Natural killer cell (primary cell): ENCODE results near the gene GLIS2. TPM values are rescaled to one million over a fixed set of nuclear protein-coding genes. Genes with fewer than 3 reads are reported as not detected.

Source experiments
- ATAC-seq, 3 donors: fragments of 150-1000 bp in 2 of 3; fragments of 200-7000 bp in 1 of 3; cut with Tn5 transposase; 1 replicate in 1 of 3; 2 replicates in 2 of 3; pipeline ENCODE4 v1.10.0; 2021; ENCODE audit warnings: mild to moderate bottlenecking in 2 of 3, moderate library complexity in 2 of 3
- DNase-seq, 2 donors: peaks; one replicate each; pipeline versions ENCODE4 v3.0.0 to v3.0.0-alpha.2; 2013 to 2021; ENCODE audit warnings: mixed read lengths in 1 of 2
- H3K27ac ChIP-seq: one replicate; pipeline ENCODE4 v1.5.1; 2013; ENCODE audit warnings: mild to moderate bottlenecking, low read length
- H3K27me3 ChIP-seq: one replicate; pipeline ENCODE4 v1.6.1; 2013; ENCODE audit warnings: low read length; ENCODE audit not compliant: control insufficient read depth, insufficient read depth
- H3K36me3 ChIP-seq: one replicate; pipeline ENCODE4 v1.6.1; 2013; ENCODE audit warnings: low read length; ENCODE audit not compliant: control insufficient read depth, insufficient read depth
- H3K4me1 ChIP-seq: one replicate; pipeline ENCODE4 v1.6.1; 2013; ENCODE audit warnings: low read length; ENCODE audit not compliant: control insufficient read depth, insufficient read depth
- H3K4me3 ChIP-seq: one replicate; pipeline ENCODE4 v1.5.1; 2013; ENCODE audit warnings: low read length
- H3K9me3 ChIP-seq: one replicate; pipeline ENCODE4 v1.6.1; 2013; ENCODE audit warnings: low read length; ENCODE audit not compliant: control insufficient read depth, insufficient read depth
- H3K27ac Mint-ChIP-seq, 2 donors: one replicate each; pipeline ENCODE4 v1.8.0; 2022; ENCODE audit warnings: mild to moderate bottlenecking in 2 of 2, mixed read lengths in 2 of 2, moderate library complexity in 1 of 2
- H3K27me3 Mint-ChIP-seq, 2 donors: one replicate each; pipeline ENCODE4 v1.8.0; 2022; ENCODE audit warnings: low read depth in 2 of 2, mixed read lengths in 2 of 2
- H3K36me3 Mint-ChIP-seq: one replicate; pipeline ENCODE4 v1.8.0; 2022; ENCODE audit warnings: mixed read lengths
- H3K4me1 Mint-ChIP-seq, 2 donors: one replicate each; pipeline ENCODE4 v1.8.0; 2022; ENCODE audit warnings: mixed read lengths in 2 of 2
- H3K4me3 Mint-ChIP-seq: one replicate; pipeline ENCODE4 v1.8.0; 2022; ENCODE audit warnings: mild to moderate bottlenecking, moderate library complexity, mixed read lengths
- H3K9me3 Mint-ChIP-seq, 2 donors: one replicate each; pipeline ENCODE4 v1.8.0; 2022; ENCODE audit warnings: mixed read lengths in 2 of 2
- WGBS: methylation state at CpG from one replicate; pipeline ENCODE4 v1.1.7; 2013; ENCODE audit warnings: missing lambda C conversion rate; ENCODE audit not compliant: insufficient coverage; 5-methylcytosine and 5-hydroxymethylcytosine counted together
- intact Hi-C: fragments of 100-400 bp; cut with micrococcal nuclease; formaldehyde crosslinking; loops from one replicate; pipeline ENCODE4 v1.14.2; 2022
- total RNA-seq, 4 donors: library from RNA; stranded (reverse); fragments of 120-200 nt in 1 of 4; gene quantifications; one replicate each; pipeline versions ENCODE4 v1.2.3 to v1.2.4, GENCODE V29; 2013 to 2022
- TF ChIP-seq, protein P1 (sequence below): fragments of 200-600 bp; IDR thresholded peaks from one replicate; pipeline ENCODE4 v1.8.0; 2022; ENCODE audit warnings: antibody characterized with exemption

GLIS2 gene
- total RNA-seq, 3 donors from 2014 or later (not counting 1 experiment from before 2014, with no cell fraction given): 0.05 to 0.35 TPM; not detected in 1

DNA sequence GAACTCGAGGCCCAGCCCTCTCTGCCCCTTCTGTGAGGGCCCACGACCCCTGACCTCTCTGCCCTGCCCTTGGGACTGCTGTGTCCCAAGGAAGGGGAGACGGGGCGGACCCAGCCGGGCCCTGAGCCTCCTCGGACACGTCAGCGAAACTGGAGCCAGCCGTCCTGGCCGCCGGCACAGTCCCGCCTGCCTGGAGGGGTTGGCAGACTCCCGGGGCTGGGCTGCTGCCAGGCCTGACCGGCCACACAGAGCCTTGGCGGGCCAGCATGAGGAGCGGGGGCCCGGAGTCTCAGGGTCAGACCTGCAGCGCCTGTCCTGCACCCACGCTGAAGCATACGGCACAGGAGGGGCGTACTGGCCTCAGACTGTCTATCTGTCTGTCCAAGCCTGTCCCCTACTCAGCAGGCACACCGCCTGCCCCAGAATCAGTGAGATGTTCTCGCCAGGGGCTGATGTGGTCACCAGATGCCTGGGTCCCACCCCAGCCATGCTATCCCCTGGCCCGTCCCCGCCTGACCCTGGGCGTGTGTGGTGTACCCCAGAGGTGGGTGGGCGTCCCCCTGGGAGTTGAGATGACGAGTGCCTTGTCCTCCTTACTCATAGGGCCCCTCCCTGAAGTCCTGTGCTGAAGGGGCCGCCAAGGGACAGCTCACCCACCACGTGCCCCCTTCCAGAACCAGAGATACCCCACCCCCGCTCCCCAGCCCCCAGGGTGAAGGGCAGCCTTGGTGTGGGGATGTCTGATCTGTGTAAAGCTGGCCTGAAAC is 60.4 kb downstream of the GLIS2 start:
- Mint-ChIP-seq H3K4me1 (peaks cover 0 to 31% of the 10 kb centered on the region in 2 donors), H3K36me3 (no peaks in the 10 kb centered on the region), H3K9me3 (no peaks in the 10 kb centered on the region), H3K27ac (peak overlapping the region in 1 of 2 donors; percentile 56), H3K4me3 (no peak overlapping the region), H3K27me3 (no peaks in the 10 kb centered on the region)
- intact Hi-C loops: no loop called here
- ATAC-seq (no peak), DNase-seq (no peak)
- H3K36me3 ChIP-seq: peaks cover 19% of the 10 kb centered on the region
- H3K4me3 ChIP-seq: no peak overlapping the region
- no peaks in the 10 kb centered on the region for H3K9me3 ChIP-seq
- no peak overlapping the region for H3K27ac ChIP-seq
- peaks cover 22% of the 10 kb centered on the region for H3K4me1 ChIP-seq
- TF ChIP-seq, protein P1, sequence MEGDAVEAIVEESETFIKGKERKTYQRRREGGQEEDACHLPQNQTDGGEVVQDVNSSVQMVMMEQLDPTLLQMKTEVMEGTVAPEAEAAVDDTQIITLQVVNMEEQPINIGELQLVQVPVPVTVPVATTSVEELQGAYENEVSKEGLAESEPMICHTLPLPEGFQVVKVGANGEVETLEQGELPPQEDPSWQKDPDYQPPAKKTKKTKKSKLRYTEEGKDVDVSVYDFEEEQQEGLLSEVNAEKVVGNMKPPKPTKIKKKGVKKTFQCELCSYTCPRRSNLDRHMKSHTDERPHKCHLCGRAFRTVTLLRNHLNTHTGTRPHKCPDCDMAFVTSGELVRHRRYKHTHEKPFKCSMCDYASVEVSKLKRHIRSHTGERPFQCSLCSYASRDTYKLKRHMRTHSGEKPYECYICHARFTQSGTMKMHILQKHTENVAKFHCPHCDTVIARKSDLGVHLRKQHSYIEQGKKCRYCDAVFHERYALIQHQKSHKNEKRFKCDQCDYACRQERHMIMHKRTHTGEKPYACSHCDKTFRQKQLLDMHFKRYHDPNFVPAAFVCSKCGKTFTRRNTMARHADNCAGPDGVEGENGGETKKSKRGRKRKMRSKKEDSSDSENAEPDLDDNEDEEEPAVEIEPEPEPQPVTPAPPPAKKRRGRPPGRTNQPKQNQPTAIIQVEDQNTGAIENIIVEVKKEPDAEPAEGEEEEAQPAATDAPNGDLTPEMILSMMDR: no peak
- WGBS: 97% methylated on average over 30 of the region's 31 CpGs
- H3K27me3 ChIP-seq: no peaks in the 10 kb centered on the region

DNA sequence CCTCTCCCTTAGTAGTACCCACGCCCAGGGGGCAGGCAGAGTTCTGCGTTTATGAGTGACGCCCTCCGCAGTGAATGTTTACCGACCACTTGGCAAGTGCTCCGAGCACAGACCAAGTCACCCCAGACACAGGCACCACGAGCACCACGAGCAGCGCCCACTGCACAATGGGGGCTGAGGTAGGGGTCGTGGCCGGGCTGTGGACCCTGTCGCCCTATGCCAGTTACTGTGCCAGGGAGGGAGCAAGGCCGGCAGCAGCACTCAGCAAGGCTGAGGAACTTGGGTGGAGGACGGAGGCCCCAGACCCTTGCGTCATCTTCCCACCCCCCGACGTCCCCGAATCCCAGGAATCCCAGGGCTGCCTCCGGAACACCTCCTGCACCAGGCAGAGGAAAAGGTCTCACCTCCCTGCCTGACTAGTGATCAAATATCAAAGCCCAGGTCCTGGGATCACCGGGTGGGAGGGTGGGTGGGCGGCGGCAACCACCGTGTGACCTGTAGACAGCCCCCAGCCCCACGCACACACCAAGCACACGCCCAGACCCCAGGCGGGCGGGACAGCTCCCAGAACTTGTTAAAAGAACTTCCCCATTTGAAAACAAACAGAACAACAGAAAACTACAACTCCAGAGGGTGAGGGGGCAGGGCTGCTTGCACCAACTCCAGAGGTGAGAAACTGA is 61.2 kb downstream of the GLIS2 start:
- no peak overlapping the region for H3K27ac ChIP-seq
- no peaks in the 10 kb centered on the region for H3K36me3 Mint-ChIP-seq
- H3K4me3 ChIP-seq: no peak overlapping the region
- no peak overlapping the region for H3K4me3 Mint-ChIP-seq
- TF ChIP-seq, protein P1: no peak
- H3K36me3 ChIP-seq: peaks cover 19% of the 10 kb centered on the region
- peaks cover 19% of the 10 kb centered on the region for H3K4me1 ChIP-seq
- no peak for DNase-seq
- H3K4me1 Mint-ChIP-seq: peaks cover 0 to 30% of the 10 kb centered on the region in 2 donors
- WGBS: 97% methylated on average over 27 of the region's 27 CpGs
- H3K27me3 ChIP-seq: no peaks in the 10 kb centered on the region
- no peaks in the 10 kb centered on the region for H3K9me3 ChIP-seq
- no peak for ATAC-seq
- H3K27ac Mint-ChIP-seq: no peak overlapping the region
- no peaks in the 10 kb centered on the region for H3K27me3 Mint-ChIP-seq
- intact Hi-C loops: no loop called here
- no peaks in the 10 kb centered on the region for H3K9me3 Mint-ChIP-seq

DNA sequence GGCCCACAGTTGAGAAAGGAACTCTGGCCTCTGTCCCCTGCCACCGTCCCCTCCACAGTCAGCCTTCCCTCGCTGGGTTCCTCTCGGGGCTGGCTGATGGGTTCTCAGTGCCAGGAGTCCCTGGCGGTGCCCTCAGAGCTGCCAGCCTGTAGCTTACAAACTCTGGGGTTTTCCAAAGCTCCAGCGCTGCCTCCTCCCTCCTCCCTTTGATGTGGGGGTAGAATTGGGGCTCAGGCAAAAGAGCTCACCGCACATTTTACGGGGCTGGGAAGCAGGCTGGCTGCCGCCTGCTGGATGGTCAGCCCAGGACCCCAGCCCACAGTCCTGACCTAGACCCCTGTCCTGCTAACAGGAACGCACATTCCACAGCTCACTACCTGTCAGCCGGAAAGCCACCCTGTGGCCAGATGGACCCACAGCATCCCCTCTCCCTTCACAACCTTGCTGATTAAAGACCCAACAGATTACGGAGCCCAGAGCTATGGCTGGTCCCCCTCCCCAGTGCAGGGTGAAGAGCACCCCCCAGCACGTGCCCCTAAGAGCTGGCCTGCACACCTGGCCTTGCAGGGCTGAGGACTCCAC is 61.8 kb downstream of the GLIS2 start:
- no peaks in the 10 kb centered on the region for H3K36me3 Mint-ChIP-seq
- Histone ChIP-seq H3K4me3 (no peak overlapping the region), H3K36me3 (peaks cover 22% of the 10 kb centered on the region), H3K27me3 (no peaks in the 10 kb centered on the region), H3K4me1 (peaks cover 12% of the 10 kb centered on the region), H3K27ac (no peak overlapping the region), H3K9me3 (no peaks in the 10 kb centered on the region)
- peak overlapping the region; percentile 9 for H3K4me3 Mint-ChIP-seq
- H3K9me3 Mint-ChIP-seq: no peaks in the 10 kb centered on the region
- intact Hi-C loops: no loop called here
- H3K27me3 Mint-ChIP-seq: no peaks in the 10 kb centered on the region
- H3K27ac Mint-ChIP-seq: peak overlapping the region; percentile 54 to 64
- no peak for ATAC-seq
- WGBS: 89% methylated on average over 11 of the region's 12 CpGs
- TF ChIP-seq, protein P1: no peak
- peaks cover 0 to 24% of the 10 kb centered on the region in 2 donors for H3K4me1 Mint-ChIP-seq
- DNase-seq: no peak
